SK-N-SH (cell line): ENCODE data around the gene NFIX.

Experiments
- CHD2 ChIP-seq: fragments of 150-350 bp; IDR thresholded peaks from 2 replicates; pipeline ENCODE4 v1.6.1; 2018; ENCODE audit warnings: low read length; ENCODE audit not compliant: partially characterized antibody
- ELF1 ChIP-seq: IDR thresholded peaks from 2 replicates; pipeline ENCODE4 v1.4.0; 2012
- EP300 ChIP-seq, 2 experiments: IDR thresholded peaks; 2 replicates each; pipeline versions ENCODE4 v1.4.0 to v1.6.1; 2012; ENCODE audit warnings: borderline replicate concordance in 1 of 2, low read depth in 1 of 2, low read length in 1 of 2
- JUND ChIP-seq: IDR thresholded peaks from 2 replicates; pipeline ENCODE4 v1.4.0; 2012
- MXI1 ChIP-seq: IDR thresholded peaks from 2 replicates; pipeline ENCODE4 v1.6.1; 2012; ENCODE audit warnings: mild to moderate bottlenecking, low read depth, low read length, improper control_type of control experiment
- POLR2AphosphoS5 ChIP-seq: IDR thresholded peaks from 2 replicates; pipeline ENCODE4 v1.6.1; 2012; ENCODE audit warnings: low read depth, low read length
- RXRA ChIP-seq: IDR thresholded peaks from 2 replicates; pipeline ENCODE4 v1.4.0; 2012; ENCODE audit warnings: low read depth, mild to moderate bottlenecking, borderline replicate concordance
- SIN3A ChIP-seq: IDR thresholded peaks from 2 replicates; pipeline ENCODE4 v1.6.1; 2012; ENCODE audit warnings: low read depth, mild to moderate bottlenecking, low read length, moderate library complexity, borderline replicate concordance
- TCF12 ChIP-seq: IDR thresholded peaks from 2 replicates; pipeline ENCODE4 v1.4.0; 2012
- TEAD4 ChIP-seq: IDR thresholded peaks from 2 replicates; pipeline ENCODE4 v1.4.0; 2012; ENCODE audit warnings: mild to moderate bottlenecking, borderline replicate concordance; ENCODE audit not compliant: insufficient read depth
- TF ChIP-seq, protein P1 (sequence below): fragments of 200-600 bp; sonication (generic); IDR thresholded peaks from 2 replicates; pipeline ENCODE4 v1.6.1; 2017; ENCODE audit warnings: antibody characterized with exemption, mild to moderate bottlenecking, moderate library complexity
- TF ChIP-seq, protein P2 (sequence below): IDR thresholded peaks from 2 replicates; pipeline ENCODE4 v1.6.1; 2012; ENCODE audit warnings: mild to moderate bottlenecking, low read depth, low read length, moderate library complexity

DNA sequence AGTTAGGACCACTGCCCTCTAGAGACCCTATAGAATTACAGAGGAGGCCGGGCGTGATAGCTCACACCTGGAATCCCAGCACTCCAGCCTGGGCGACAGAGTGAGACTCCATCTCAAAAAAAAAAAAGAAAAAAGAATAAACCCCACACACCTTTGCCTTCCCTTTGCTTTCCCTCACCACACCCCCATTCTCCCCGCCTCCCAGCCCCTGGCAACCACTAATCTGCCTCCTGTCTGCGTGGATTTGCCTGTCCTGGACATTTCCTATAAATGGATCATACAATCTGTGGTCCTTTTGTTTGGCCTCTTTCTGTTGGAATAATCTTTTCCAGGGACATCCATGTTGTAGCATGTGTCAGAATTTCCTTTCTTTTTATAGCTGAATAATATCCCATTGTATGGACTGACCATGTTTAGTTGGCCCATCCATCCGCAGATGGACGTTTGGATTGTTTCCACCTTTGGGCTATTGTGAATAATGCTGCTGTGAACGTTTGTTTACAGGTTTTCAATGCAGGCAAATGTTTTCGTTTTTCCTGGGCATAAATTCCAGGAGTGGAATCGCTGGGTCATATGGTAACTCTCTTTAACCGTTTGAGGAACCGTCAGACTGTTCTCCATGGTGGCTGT is 138.1 kb downstream of the NFIX start:
- no peak for TF ChIP-seq EP300 (IDR thresholded peaks at IDR 0.05; ENCODE audit: borderline replicate concordance in 1 of 2, low read depth in 1 of 2, low read length in 1 of 2)
- no peak for TF ChIP-seq ELF1
- no peak for TF ChIP-seq TEAD4
- no peak for TF ChIP-seq POLR2AphosphoS5
- TF ChIP-seq, protein P1, sequence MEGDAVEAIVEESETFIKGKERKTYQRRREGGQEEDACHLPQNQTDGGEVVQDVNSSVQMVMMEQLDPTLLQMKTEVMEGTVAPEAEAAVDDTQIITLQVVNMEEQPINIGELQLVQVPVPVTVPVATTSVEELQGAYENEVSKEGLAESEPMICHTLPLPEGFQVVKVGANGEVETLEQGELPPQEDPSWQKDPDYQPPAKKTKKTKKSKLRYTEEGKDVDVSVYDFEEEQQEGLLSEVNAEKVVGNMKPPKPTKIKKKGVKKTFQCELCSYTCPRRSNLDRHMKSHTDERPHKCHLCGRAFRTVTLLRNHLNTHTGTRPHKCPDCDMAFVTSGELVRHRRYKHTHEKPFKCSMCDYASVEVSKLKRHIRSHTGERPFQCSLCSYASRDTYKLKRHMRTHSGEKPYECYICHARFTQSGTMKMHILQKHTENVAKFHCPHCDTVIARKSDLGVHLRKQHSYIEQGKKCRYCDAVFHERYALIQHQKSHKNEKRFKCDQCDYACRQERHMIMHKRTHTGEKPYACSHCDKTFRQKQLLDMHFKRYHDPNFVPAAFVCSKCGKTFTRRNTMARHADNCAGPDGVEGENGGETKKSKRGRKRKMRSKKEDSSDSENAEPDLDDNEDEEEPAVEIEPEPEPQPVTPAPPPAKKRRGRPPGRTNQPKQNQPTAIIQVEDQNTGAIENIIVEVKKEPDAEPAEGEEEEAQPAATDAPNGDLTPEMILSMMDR, result no peak
- no peak for TF ChIP-seq RXRA
- TF ChIP-seq, protein P2, sequence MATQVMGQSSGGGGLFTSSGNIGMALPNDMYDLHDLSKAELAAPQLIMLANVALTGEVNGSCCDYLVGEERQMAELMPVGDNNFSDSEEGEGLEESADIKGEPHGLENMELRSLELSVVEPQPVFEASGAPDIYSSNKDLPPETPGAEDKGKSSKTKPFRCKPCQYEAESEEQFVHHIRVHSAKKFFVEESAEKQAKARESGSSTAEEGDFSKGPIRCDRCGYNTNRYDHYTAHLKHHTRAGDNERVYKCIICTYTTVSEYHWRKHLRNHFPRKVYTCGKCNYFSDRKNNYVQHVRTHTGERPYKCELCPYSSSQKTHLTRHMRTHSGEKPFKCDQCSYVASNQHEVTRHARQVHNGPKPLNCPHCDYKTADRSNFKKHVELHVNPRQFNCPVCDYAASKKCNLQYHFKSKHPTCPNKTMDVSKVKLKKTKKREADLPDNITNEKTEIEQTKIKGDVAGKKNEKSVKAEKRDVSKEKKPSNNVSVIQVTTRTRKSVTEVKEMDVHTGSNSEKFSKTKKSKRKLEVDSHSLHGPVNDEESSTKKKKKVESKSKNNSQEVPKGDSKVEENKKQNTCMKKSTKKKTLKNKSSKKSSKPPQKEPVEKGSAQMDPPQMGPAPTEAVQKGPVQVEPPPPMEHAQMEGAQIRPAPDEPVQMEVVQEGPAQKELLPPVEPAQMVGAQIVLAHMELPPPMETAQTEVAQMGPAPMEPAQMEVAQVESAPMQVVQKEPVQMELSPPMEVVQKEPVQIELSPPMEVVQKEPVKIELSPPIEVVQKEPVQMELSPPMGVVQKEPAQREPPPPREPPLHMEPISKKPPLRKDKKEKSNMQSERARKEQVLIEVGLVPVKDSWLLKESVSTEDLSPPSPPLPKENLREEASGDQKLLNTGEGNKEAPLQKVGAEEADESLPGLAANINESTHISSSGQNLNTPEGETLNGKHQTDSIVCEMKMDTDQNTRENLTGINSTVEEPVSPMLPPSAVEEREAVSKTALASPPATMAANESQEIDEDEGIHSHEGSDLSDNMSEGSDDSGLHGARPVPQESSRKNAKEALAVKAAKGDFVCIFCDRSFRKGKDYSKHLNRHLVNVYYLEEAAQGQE, result no peak
- no peak for TF ChIP-seq JUND
- no peak for TF ChIP-seq CHD2
- TF ChIP-seq SIN3A, result no peak
- no peak for TF ChIP-seq TCF12
- no peak for TF ChIP-seq MXI1
